SK-N-SH treated with all-trans-retinoic acid at 6 μM for 48 hours (cell line): ENCODE measurements around the gene DEPDC7.
A peak's percentile ranks its signal among the peaks of the same experiment; 100 is the strongest.

Experiments used
- ATAC-seq: fragments of 200-7000 bp; cut with Tn5 transposase; 3 replicates; pipeline ENCODE4 v1.9.1; 2020; ENCODE audit warnings: mild to moderate bottlenecking, moderate library complexity
- ARNTL ChIP-seq: fragments of 450-650 bp; formaldehyde crosslinking; IDR thresholded peaks from 2 replicates; pipeline ENCODE4 v1.5.0; 2020; ENCODE audit warnings: low read depth, mild to moderate bottlenecking, moderate library complexity, borderline replicate concordance
- BACH2 ChIP-seq: fragments of 250-450 bp; sonication (Bioruptor Pico); IDR thresholded peaks from 2 replicates; pipeline ENCODE4 v1.9.0; 2021; ENCODE audit warnings: mild to moderate bottlenecking, borderline replicate concordance
- CREB5 ChIP-seq: fragments of 250-450 bp; sonication (Bioruptor Pico); IDR thresholded peaks from 2 replicates; pipeline ENCODE4 v1.5.1; 2020; ENCODE audit warnings: low read depth, mild to moderate bottlenecking, moderate library complexity
- CSDC2 ChIP-seq: fragments of 250-450 bp; sonication (Bioruptor Pico); IDR thresholded peaks from 2 replicates; pipeline ENCODE4 v1.5.0; 2020; ENCODE audit warnings: mild to moderate bottlenecking, moderate library complexity
- CSRNP3 ChIP-seq: fragments of 250-450 bp; sonication (Bioruptor Pico); IDR thresholded peaks from 2 replicates; pipeline ENCODE4 v1.5.1; 2021; ENCODE audit warnings: mild to moderate bottlenecking, moderate library complexity
- ESRRG ChIP-seq: fragments of 250-450 bp; sonication (Bioruptor Pico); IDR thresholded peaks from 2 replicates; pipeline ENCODE4 v1.6.1; 2021; ENCODE audit warnings: mild to moderate bottlenecking
- GLIS3 ChIP-seq: fragments of 250-450 bp; sonication (Bioruptor Pico); IDR thresholded peaks from 2 replicates; pipeline ENCODE4 v1.5.0; 2020; ENCODE audit warnings: mild to moderate bottlenecking, moderate library complexity
- ISL1 ChIP-seq: fragments of 250-450 bp; sonication (Bioruptor Pico); IDR thresholded peaks from 2 replicates; pipeline ENCODE4 v2.1.2; 2022; ENCODE audit warnings: mild to moderate bottlenecking, moderate library complexity
- OSR1 ChIP-seq: fragments of 250-450 bp; sonication (Bioruptor Pico); IDR thresholded peaks from 2 replicates; pipeline ENCODE4 v1.8.0; 2022; ENCODE audit warnings: moderate library complexity, mild to moderate bottlenecking, inconsistent platforms
- PATZ1 ChIP-seq: fragments of 250-450 bp; sonication (Bioruptor Pico); IDR thresholded peaks from 2 replicates; pipeline ENCODE4 v1.8.0; 2020; ENCODE audit warnings: mild to moderate bottlenecking, moderate library complexity, borderline replicate concordance
- PPARA ChIP-seq: fragments of 250-450 bp; sonication (Bioruptor Pico); IDR thresholded peaks from 2 replicates; pipeline ENCODE4 v1.5.0; 2020; ENCODE audit warnings: mild to moderate bottlenecking, borderline replicate concordance
- RARB ChIP-seq: fragments of 250-450 bp; sonication (Bioruptor Pico); IDR thresholded peaks from 2 replicates; pipeline ENCODE4 v1.8.0; 2021; ENCODE audit warnings: mild to moderate bottlenecking, moderate library complexity
- SNAI2 ChIP-seq: fragments of 250-450 bp; sonication (Bioruptor Pico); IDR thresholded peaks from 2 replicates; pipeline ENCODE4 v1.5.0; 2020; ENCODE audit warnings: mild to moderate bottlenecking, moderate library complexity
- TOX ChIP-seq: fragments of 250-450 bp; sonication (Bioruptor Pico); IDR thresholded peaks from 2 replicates; pipeline ENCODE4 v1.8.0; 2021; ENCODE audit warnings: mild to moderate bottlenecking, moderate library complexity, borderline replicate concordance
- ZC3H10 ChIP-seq: fragments of 250-450 bp; sonication (Bioruptor Pico); IDR thresholded peaks from 2 replicates; pipeline ENCODE4 v1.5.1; 2021; ENCODE audit warnings: mild to moderate bottlenecking, moderate library complexity
- ZFP3 ChIP-seq: fragments of 250-450 bp; sonication (Bioruptor Pico); IDR thresholded peaks from 2 replicates; pipeline ENCODE4 v1.5.0; 2020; ENCODE audit warnings: mild to moderate bottlenecking, moderate library complexity
- ZFP30 ChIP-seq: fragments of 450-650 bp; formaldehyde crosslinking; IDR thresholded peaks from 2 replicates; pipeline ENCODE4 v1.5.0; 2022; ENCODE audit warnings: mild to moderate bottlenecking, moderate library complexity
- ZNF565 ChIP-seq: fragments of 450-650 bp; formaldehyde crosslinking; conservative IDR thresholded peaks from 2 replicates; pipeline ENCODE4 v1.5.0; 2020; ENCODE audit warnings: low read depth, mild to moderate bottlenecking, moderate library complexity
- ZNF70 ChIP-seq: fragments of 450-650 bp; formaldehyde crosslinking; IDR thresholded peaks from 2 replicates; pipeline ENCODE4 v1.5.0; 2020; ENCODE audit warnings: mild to moderate bottlenecking, moderate library complexity
- ZNF8 ChIP-seq: fragments of 450-650 bp; formaldehyde crosslinking; IDR thresholded peaks from 2 replicates; pipeline ENCODE4 v1.5.0; 2020; ENCODE audit warnings: mild to moderate bottlenecking, moderate library complexity
- TF ChIP-seq, protein P1 (sequence below): fragments of 250-450 bp; sonication (Bioruptor Pico); IDR thresholded peaks from 2 replicates; pipeline ENCODE4 v1.8.0; 2021; ENCODE audit warnings: low read depth, mild to moderate bottlenecking, moderate library complexity, borderline replicate concordance
- TF ChIP-seq, protein P2 (sequence below): fragments of 250-450 bp; sonication (Bioruptor Pico); IDR thresholded peaks from 2 replicates; pipeline ENCODE4 v1.5.0; 2020; ENCODE audit warnings: mild to moderate bottlenecking, moderate library complexity

The DEPDC7 gene

DNA sequence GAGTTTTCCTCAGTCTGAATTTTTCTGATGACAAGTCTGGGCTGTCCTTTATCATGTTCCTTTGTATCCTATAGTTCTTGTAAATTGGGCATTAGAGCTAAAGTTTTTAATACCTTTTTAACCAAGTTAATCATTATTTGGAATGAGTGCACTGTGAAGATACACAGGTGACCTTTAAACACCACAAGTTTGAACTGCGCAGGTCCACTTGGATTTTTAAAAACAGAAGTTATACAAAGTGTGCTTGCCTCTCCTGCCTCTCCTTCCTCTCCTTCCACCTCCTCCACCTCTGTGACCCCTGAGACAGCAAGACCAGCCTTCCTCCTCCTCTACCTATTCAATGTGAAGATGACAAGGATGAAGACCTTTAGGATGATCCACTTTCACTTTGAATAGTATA, 19.3 kb downstream of the DEPDC7 start:
- no peak for ATAC-seq
- TF ChIP-seq SNAI2 (CRISPR knock-in tag): no peak
- no peak for TF ChIP-seq ZNF8
- no peak for TF ChIP-seq ESRRG (CRISPR knock-in tag)
- no peak for TF ChIP-seq GLIS3 (CRISPR knock-in tag)
- TF ChIP-seq CREB5 (CRISPR knock-in tag): no peak
- no peak for TF ChIP-seq BACH2 (CRISPR knock-in tag)
- no peak for TF ChIP-seq OSR1 (CRISPR knock-in tag)
- no peak for TF ChIP-seq ISL1 (CRISPR knock-in tag)
- TF ChIP-seq CSDC2 (CRISPR knock-in tag): no peak
- no peak for TF ChIP-seq RARB (CRISPR knock-in tag)
- TF ChIP-seq ZFP30: no peak
- no peak for TF ChIP-seq ARNTL
- no peak for TF ChIP-seq ZFP3 (CRISPR knock-in tag)
- no peak for TF ChIP-seq CSRNP3

GRCh38 chr11:33039274-33040032, 23.8 kb downstream of the DEPDC7 start, which contains the start of gene TCP11L1:
TCP11L1 (plus strand) TSS chr11:33039572; CDS start chr11:33043774, 4,202 bp downstream.
- ATAC-seq: peak; percentile 91
- TF ChIP-seq SNAI2 (CRISPR knock-in tag) (0 out of 2 replicates have a peak, but pooled peaks have one; percentile 70), ZFP3 (CRISPR knock-in tag) (peak; percentile 17; the same call in 1 of the 2 replicates), PPARA (CRISPR knock-in tag) (no peak), PATZ1 (no peak)

DNA sequence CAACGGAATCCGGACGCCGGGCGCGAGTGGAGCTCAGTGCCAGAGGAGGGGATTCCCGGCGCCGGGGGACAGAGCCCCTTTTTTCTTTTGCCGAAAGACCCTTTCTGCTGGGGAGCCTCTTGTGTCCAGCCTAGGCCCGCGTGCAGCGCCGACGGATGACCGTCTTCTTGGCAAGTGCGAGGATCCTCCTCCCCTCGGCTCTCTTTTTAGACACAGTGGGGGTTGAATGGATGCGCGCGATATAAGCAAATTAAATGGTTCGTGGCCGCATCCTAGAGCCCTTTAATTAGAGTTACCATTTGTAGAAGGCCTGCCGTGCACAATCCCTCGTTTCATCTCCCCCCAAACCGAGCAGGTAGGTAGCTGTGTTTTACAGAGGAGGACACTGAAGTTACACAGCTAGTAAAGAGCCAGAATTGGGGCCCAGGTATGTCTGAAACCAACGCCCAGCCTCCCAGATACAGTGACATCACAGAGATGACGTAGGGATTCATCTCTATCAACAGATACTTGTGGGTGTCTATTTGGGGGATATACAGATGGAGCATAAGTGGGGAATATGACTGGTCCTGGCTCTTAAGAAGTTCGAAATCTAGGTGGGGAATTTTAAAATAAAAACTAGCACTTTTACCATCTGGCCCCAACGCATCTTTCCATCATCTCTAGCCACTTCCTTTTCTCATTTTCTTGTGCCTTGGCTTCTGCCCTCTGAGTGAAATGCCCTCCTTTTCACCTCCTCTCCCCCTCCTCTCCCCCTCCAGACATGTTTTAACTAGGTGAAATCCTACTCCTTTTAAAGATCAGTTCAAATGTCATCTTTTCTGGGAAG, 24.6 kb downstream of the DEPDC7 start:
- TF ChIP-seq BACH2 (CRISPR knock-in tag): no peak
- TF ChIP-seq, protein P1, sequence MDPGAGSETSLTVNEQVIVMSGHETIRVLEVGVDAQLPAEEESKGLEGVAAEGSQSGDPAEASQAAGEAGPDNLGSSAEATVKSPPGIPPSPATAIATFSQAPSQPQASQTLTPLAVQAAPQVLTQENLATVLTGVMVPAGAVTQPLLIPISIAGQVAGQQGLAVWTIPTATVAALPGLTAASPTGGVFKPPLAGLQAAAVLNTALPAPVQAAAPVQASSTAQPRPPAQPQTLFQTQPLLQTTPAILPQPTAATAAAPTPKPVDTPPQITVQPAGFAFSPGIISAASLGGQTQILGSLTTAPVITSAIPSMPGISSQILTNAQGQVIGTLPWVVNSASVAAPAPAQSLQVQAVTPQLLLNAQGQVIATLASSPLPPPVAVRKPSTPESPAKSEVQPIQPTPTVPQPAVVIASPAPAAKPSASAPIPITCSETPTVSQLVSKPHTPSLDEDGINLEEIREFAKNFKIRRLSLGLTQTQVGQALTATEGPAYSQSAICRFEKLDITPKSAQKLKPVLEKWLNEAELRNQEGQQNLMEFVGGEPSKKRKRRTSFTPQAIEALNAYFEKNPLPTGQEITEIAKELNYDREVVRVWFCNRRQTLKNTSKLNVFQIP (CRISPR knock-in tag): no peak
- no peak for TF ChIP-seq ZNF565 (CRISPR knock-in tag)
- no peak for TF ChIP-seq ISL1 (CRISPR knock-in tag)
- no peak for TF ChIP-seq SNAI2 (CRISPR knock-in tag)
- no peak for TF ChIP-seq PPARA (CRISPR knock-in tag)
- TF ChIP-seq OSR1 (CRISPR knock-in tag): no peak
- no peak for TF ChIP-seq ZC3H10
- no peak for TF ChIP-seq GLIS3 (CRISPR knock-in tag)
- TF ChIP-seq ZNF70 (CRISPR knock-in tag): no peak
- no peak for TF ChIP-seq CREB5 (CRISPR knock-in tag)
- no peak for TF ChIP-seq ARNTL
- no peak for TF ChIP-seq TOX (CRISPR knock-in tag)
- TF ChIP-seq RARB (CRISPR knock-in tag): no peak
- no peak for TF ChIP-seq CSRNP3
- TF ChIP-seq, protein P2, sequence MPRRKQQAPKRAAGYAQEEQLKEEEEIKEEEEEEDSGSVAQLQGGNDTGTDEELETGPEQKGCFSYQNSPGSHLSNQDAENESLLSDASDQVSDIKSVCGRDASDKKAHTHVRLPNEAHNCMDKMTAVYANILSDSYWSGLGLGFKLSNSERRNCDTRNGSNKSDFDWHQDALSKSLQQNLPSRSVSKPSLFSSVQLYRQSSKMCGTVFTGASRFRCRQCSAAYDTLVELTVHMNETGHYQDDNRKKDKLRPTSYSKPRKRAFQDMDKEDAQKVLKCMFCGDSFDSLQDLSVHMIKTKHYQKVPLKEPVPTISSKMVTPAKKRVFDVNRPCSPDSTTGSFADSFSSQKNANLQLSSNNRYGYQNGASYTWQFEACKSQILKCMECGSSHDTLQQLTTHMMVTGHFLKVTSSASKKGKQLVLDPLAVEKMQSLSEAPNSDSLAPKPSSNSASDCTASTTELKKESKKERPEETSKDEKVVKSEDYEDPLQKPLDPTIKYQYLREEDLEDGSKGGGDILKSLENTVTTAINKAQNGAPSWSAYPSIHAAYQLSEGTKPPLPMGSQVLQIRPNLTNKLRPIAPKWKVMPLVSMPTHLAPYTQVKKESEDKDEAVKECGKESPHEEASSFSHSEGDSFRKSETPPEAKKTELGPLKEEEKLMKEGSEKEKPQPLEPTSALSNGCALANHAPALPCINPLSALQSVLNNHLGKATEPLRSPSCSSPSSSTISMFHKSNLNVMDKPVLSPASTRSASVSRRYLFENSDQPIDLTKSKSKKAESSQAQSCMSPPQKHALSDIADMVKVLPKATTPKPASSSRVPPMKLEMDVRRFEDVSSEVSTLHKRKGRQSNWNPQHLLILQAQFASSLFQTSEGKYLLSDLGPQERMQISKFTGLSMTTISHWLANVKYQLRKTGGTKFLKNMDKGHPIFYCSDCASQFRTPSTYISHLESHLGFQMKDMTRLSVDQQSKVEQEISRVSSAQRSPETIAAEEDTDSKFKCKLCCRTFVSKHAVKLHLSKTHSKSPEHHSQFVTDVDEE (CRISPR knock-in tag): no peak
- peak; percentile 25 for ATAC-seq
